Fibroblast of skin of right biceps (primary cell): ENCODE results near the gene CSF2RB.

Source experiments
- DNase-seq: peaks from one replicate; pipeline ENCODE4 v3.0.0-alpha.2; 2013

The CSF2RB gene

GRCh38 chr22:36913427-36914389 lies at the start of gene CSF2RB:
TSS of gene CSF2RB (plus strand) at chr22:36913628. CDS start at chr22:36922208, 8,580 bp downstream.
- DNase-seq, result no peak

GRCh38 chr22:36863979-36864378 lies 49.4 kb upstream of the CSF2RB start:
- DNase-seq, result no peak

- DNase-seq, result no peak
These were observed 48.8 kb upstream of the CSF2RB start for GRCh38 chr22:36864454-36865215.

- no peak for DNase-seq
These were observed 48.1 kb upstream of the CSF2RB start for GRCh38 chr22:36865346-36865745.

GRCh38 chr22:36867695-36868094 lies 45.7 kb upstream of the CSF2RB start:
- no peak for DNase-seq

- DNase-seq, result no peak
These were observed 44.8 kb upstream of the CSF2RB start for GRCh38 chr22:36868546-36869181.

- no peak for DNase-seq
These were observed 43.2 kb upstream of the CSF2RB start for GRCh38 chr22:36870250-36870649.

- DNase-seq, result no peak
These were observed 41.8 kb upstream of the CSF2RB start for GRCh38 chr22:36871669-36872081.

- DNase-seq, result no peak
These were observed 41.3 kb upstream of the CSF2RB start for GRCh38 chr22:36872084-36872483.

GRCh38 chr22:36872866-36873498 lies 40.4 kb upstream of the CSF2RB start:
- no peak for DNase-seq

- DNase-seq, result peak; percentile 34
These were observed 39.7 kb upstream of the CSF2RB start for GRCh38 chr22:36873614-36874308.

GRCh38 chr22:36874309-36874696 lies 39.1 kb upstream of the CSF2RB start:
- DNase-seq, result no peak

GRCh38 chr22:36874736-36875135 lies 38.7 kb upstream of the CSF2RB start:
- DNase-seq, result no peak

- DNase-seq, result no peak
These were observed 37.7 kb upstream of the CSF2RB start for GRCh38 chr22:36875741-36876140.

GRCh38 chr22:36879775-36880174 lies 33.7 kb upstream of the CSF2RB start:
- DNase-seq, result no peak

GRCh38 chr22:36881504-36882245 lies 31.8 kb upstream of the CSF2RB start:
- DNase-seq, result no peak

GRCh38 chr22:36884349-36885158 lies 28.9 kb upstream of the CSF2RB start:
- DNase-seq, result peak; percentile 9

- DNase-seq, result no peak
These were observed 28.0 kb upstream of the CSF2RB start for GRCh38 chr22:36885474-36885873.

- DNase-seq, result no peak
These were observed 27.4 kb upstream of the CSF2RB start for GRCh38 chr22:36886016-36886415.

GRCh38 chr22:36887162-36887561 lies 26.3 kb upstream of the CSF2RB start:
- no peak for DNase-seq

GRCh38 chr22:36891646-36892045 lies 21.8 kb upstream of the CSF2RB start:
- DNase-seq, result no peak
